ENCODE data around the gene LY6G5B. TPM values are rescaled to one million over a fixed set of nuclear protein-coding genes. Genes with fewer than 3 reads are reported as not detected.

Gene LY6G5B
- total RNA-seq, 1 donor: 5.4 TPM

DNA sequence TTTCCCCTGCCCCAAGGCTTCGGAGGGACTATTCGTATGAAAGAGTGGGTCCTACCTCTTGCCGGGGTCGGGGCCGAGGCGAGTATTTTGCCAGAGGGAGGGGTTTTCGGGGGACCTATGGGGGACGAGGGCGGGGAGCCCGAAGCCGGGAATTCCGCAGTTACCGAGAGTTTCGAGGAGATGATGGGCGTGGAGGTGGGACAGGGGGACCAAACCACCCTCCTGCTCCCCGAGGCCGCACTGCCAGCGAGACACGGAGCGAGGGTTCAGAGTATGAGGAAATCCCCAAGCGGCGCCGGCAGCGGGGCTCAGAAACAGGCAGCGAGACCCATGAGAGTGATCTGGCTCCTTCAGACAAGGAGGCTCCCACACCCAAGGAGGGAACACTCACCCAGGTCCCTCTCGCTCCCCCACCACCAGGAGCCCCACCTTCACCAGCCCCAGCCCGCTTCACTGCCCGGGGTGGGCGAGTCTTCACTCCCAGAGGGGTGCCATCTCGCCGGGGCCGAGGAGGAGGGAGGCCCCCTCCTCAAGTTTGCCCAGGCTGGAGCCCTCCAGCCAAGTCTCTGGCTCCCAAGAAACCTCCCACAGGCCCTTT lies 38.0 kb upstream of the LY6G5B start:
- Histone ChIP-seq H3K79me2 (ENCODE audit: insufficient read depth, low read length) (peaks cover 49% of the 10 kb centered on the region), H3K9me3 (ENCODE audit: low read depth, low read length) (no peaks in the 10 kb centered on the region), H4K20me1 (ENCODE audit: insufficient read depth, low read length) (peaks cover 40% of the 10 kb centered on the region), H3K36me3 (ENCODE audit: insufficient read depth, low read length) (peaks cover 97% of the 10 kb centered on the region), H3K27ac (ENCODE audit: low read depth, low read length) (no peak overlapping the region), H3K4me2 (ENCODE audit: insufficient read depth, low read length) (no peak overlapping the region), H3K27me3 (ENCODE audit: insufficient read depth, low read length) (no peaks in the 10 kb centered on the region), H2AFZ (ENCODE audit: low read length) (no peak overlapping the region), H3K4me3 (ENCODE audit: insufficient read depth, low read length) (no peak overlapping the region), H3K4me1 (ENCODE audit: insufficient read depth, low read length) (no peaks in the 10 kb centered on the region)
- DNase-seq (ENCODE audit: insufficient read length, low spot score, missing footprints): peak; percentile 76
- TF ChIP-seq, protein P1, sequence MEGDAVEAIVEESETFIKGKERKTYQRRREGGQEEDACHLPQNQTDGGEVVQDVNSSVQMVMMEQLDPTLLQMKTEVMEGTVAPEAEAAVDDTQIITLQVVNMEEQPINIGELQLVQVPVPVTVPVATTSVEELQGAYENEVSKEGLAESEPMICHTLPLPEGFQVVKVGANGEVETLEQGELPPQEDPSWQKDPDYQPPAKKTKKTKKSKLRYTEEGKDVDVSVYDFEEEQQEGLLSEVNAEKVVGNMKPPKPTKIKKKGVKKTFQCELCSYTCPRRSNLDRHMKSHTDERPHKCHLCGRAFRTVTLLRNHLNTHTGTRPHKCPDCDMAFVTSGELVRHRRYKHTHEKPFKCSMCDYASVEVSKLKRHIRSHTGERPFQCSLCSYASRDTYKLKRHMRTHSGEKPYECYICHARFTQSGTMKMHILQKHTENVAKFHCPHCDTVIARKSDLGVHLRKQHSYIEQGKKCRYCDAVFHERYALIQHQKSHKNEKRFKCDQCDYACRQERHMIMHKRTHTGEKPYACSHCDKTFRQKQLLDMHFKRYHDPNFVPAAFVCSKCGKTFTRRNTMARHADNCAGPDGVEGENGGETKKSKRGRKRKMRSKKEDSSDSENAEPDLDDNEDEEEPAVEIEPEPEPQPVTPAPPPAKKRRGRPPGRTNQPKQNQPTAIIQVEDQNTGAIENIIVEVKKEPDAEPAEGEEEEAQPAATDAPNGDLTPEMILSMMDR (IDR thresholded peaks at IDR 0.05; ENCODE audit: extremely low read depth, low read depth, low read length): no peak

DNA sequence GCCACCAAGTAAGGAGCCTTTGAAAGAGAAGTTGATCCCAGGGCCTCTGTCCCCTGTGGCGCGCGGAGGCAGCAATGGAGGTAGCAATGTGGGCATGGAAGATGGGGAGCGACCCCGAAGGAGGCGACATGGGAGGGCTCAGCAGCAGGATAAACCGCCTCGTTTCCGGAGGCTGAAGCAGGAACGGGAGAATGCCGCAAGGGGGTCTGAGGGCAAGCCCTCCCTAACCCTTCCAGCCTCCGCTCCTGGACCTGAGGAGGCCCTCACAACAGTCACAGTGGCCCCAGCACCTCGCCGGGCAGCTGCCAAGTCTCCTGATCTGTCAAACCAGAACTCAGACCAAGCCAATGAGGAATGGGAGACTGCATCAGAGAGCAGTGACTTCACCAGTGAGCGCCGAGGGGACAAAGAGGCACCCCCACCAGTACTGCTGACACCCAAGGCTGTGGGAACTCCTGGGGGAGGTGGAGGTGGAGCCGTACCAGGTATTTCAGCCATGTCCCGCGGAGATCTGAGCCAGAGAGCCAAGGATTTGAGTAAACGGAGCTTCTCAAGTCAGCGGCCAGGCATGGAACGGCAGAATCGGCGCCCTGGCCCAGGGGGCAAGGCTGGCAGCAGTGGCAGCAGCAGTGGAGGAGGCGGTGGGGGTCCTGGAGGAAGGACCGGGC lies 37.4 kb upstream of the LY6G5B start:
- H3K4me2 ChIP-seq (ENCODE audit: insufficient read depth, low read length): no peak overlapping the region
- peaks cover 42% of the 10 kb centered on the region for H3K79me2 ChIP-seq (ENCODE audit: insufficient read depth, low read length)
- no peaks in the 10 kb centered on the region for H3K27me3 ChIP-seq (ENCODE audit: insufficient read depth, low read length)
- H3K4me1 ChIP-seq (ENCODE audit: insufficient read depth, low read length): no peaks in the 10 kb centered on the region
- DNase-seq (ENCODE audit: insufficient read length, low spot score, missing footprints): peak; percentile 34
- peaks cover 37% of the 10 kb centered on the region for H4K20me1 ChIP-seq (ENCODE audit: insufficient read depth, low read length)
- TF ChIP-seq, protein P1 (IDR thresholded peaks at IDR 0.05; ENCODE audit: extremely low read depth, low read depth, low read length): no peak
- no peak overlapping the region for H2AFZ ChIP-seq (ENCODE audit: low read length)
- peak overlapping the region; percentile 33 for H3K27ac ChIP-seq (ENCODE audit: low read depth, low read length)
- H3K4me3 ChIP-seq (ENCODE audit: insufficient read depth, low read length): no peak overlapping the region
- H3K36me3 ChIP-seq (ENCODE audit: insufficient read depth, low read length): peaks cover 96% of the 10 kb centered on the region
- no peaks in the 10 kb centered on the region for H3K9me3 ChIP-seq (ENCODE audit: low read depth, low read length)

DNA sequence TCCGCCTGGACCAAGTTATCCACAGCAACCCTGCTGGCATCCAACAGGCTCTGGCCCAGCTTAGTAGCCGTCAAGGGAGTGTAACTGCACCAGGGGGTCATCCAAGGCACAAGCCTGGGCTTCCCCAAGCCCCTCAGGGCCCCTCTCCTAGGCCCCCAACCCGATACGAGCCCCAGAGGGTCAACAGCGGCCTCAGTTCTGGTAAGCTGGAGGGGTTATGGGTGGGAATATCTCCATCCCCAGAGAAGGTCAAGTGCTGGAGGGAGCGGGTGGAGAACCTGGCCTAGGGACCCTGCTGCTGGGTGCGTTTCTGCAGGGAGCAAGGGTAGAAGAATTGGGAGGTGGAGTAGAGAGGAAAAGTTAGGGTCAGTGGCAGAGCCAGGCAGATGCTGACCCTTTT lies 36.3 kb upstream of the LY6G5B start:
- H3K27ac ChIP-seq (ENCODE audit: low read depth, low read length): no peak overlapping the region
- H4K20me1 ChIP-seq (ENCODE audit: insufficient read depth, low read length): peaks cover 32% of the 10 kb centered on the region
- H3K79me2 ChIP-seq (ENCODE audit: insufficient read depth, low read length): peaks cover 32% of the 10 kb centered on the region
- no peaks in the 10 kb centered on the region for H3K9me3 ChIP-seq (ENCODE audit: low read depth, low read length)
- no peak overlapping the region for H3K4me3 ChIP-seq (ENCODE audit: insufficient read depth, low read length)
- H3K27me3 ChIP-seq (ENCODE audit: insufficient read depth, low read length): no peaks in the 10 kb centered on the region
- TF ChIP-seq, protein P1 (IDR thresholded peaks at IDR 0.05; ENCODE audit: extremely low read depth, low read depth, low read length): no peak
- peaks cover 95% of the 10 kb centered on the region for H3K36me3 ChIP-seq (ENCODE audit: insufficient read depth, low read length)
- no peaks in the 10 kb centered on the region for H3K4me1 ChIP-seq (ENCODE audit: insufficient read depth, low read length)
- no peak for DNase-seq (ENCODE audit: insufficient read length, low spot score, missing footprints)
- no peak overlapping the region for H3K4me2 ChIP-seq (ENCODE audit: insufficient read depth, low read length)
- H2AFZ ChIP-seq (ENCODE audit: low read length): no peak overlapping the region

DNA sequence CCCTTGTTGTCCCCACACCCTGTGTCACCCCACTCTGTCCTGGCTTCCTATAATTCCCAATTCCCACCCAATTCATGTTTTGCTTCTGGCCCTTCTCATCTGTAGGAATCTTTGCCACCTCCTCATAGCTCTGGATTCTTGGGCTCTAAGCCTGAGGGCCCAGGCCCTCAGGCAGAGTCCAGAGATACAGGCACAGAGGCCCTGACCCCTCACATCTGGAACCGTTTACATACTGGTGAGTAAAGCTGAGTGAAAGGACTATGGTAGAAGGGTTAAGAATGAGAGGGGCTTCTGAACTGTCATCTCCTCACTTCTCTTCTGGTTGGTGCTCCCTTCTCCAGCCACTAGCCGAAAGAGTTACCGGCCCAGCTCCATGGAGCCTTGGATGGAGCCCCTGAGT lies 35.6 kb upstream of the LY6G5B start:
- peaks cover under 1% of the 10 kb centered on the region for H3K4me1 ChIP-seq (ENCODE audit: insufficient read depth, low read length)
- H3K9me3 ChIP-seq (ENCODE audit: low read depth, low read length): no peaks in the 10 kb centered on the region
- H3K4me2 ChIP-seq (ENCODE audit: insufficient read depth, low read length): no peak overlapping the region
- peaks cover 93% of the 10 kb centered on the region for H3K36me3 ChIP-seq (ENCODE audit: insufficient read depth, low read length)
- TF ChIP-seq, protein P1 (IDR thresholded peaks at IDR 0.05; ENCODE audit: extremely low read depth, low read depth, low read length): no peak
- no peaks in the 10 kb centered on the region for H3K27me3 ChIP-seq (ENCODE audit: insufficient read depth, low read length)
- H4K20me1 ChIP-seq (ENCODE audit: insufficient read depth, low read length): peaks cover 30% of the 10 kb centered on the region
- no peak overlapping the region for H2AFZ ChIP-seq (ENCODE audit: low read length)
- H3K4me3 ChIP-seq (ENCODE audit: insufficient read depth, low read length): no peak overlapping the region
- peak overlapping the region; percentile 30 for H3K27ac ChIP-seq (ENCODE audit: low read depth, low read length)
- H3K79me2 ChIP-seq (ENCODE audit: insufficient read depth, low read length): peaks cover 28% of the 10 kb centered on the region
- DNase-seq (ENCODE audit: insufficient read length, low spot score, missing footprints): peak; percentile 73

Measured in osteoblast (primary cell).